ENCODE results near the gene FPR1. TPM values are rescaled to one million over a fixed set of nuclear protein-coding genes. Genes with fewer than 3 reads are reported as not detected.
"Not testable (repeated sequence)": the region's sequence is repeated elsewhere in the genome, so short reads cannot be mapped to it uniquely, and the experiment has no call there.

Gene FPR1
- total RNA-seq, 2 donors from 2014 or later = 0.69 TPM; not detected in 1

DNA sequence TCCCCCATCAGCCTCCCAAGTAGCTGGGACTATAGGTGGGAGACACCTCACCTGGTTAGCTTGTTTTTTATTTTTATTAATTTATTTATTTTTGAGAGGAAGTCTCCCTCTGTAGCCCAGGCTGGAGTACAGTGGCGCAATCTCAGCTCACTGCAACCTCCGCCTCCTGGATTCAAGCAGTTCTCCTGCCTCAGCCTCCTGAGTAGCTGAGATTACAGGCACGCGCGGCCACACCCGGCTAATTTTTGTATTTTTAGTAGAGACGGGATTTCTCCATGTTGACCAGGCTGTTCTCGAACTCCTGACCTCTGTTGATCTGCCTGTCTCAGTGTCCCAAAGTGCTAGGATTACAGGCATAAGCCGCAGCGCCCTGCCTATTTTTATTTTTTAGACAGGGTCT lies 13.2 kb downstream of the FPR1 start:
- H3K4me1 Mint-ChIP-seq (ENCODE audit: low read depth in 2 of 2); H3K36me3 Mint-ChIP-seq; H3K9me3 Mint-ChIP-seq; DNase-seq (ENCODE audit: low spot score); H3K27ac Mint-ChIP-seq; H3K4me3 Mint-ChIP-seq; H3K27me3 Mint-ChIP-seq; ATAC-seq: not testable (repeated sequence)

GRCh38 chr19:51737924-51738323 lies 13.8 kb downstream of the FPR1 start:
- no peak overlapping the region for H3K27ac Mint-ChIP-seq
- no peaks in the 10 kb centered on the region for H3K9me3 Mint-ChIP-seq
- no peaks in the 10 kb centered on the region for H3K36me3 Mint-ChIP-seq
- no peak for ATAC-seq
- H3K4me3 Mint-ChIP-seq = no peak overlapping the region
- H3K4me1 Mint-ChIP-seq (ENCODE audit: low read depth in 2 of 2) = peaks cover 0 to 5% of the 10 kb centered on the region in 2 donors
- H3K27me3 Mint-ChIP-seq = peaks cover 0 to 6% of the 10 kb centered on the region in 2 donors
- no peak for DNase-seq (ENCODE audit: low spot score)

DNA sequence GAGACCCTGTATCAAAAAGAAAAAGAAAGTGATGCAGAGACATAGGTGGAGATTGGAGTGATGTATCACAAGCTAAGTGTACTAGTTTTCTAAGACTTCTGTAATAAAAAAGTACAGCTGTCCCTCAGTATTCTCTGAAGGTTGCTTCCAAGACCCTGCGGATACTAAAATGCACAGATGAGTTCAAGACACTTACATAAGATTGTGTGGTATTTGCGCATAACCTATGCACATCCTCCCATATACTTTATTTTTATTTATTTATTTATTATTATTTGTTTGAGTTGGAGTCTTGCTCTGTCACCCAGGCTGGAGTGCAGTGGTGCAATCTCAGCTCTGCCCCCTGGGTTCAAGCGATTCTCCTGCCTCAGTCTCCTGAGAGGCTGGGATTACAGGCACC lies 14.3 kb downstream of the FPR1 start:
- Mint-ChIP-seq H3K27ac (no peak overlapping the region), H3K9me3 (no peaks in the 10 kb centered on the region), H3K4me1 (ENCODE audit: low read depth in 2 of 2) (peaks cover 0 to 5% of the 10 kb centered on the region in 2 donors), H3K4me3 (no peak overlapping the region), H3K36me3 (no peaks in the 10 kb centered on the region), H3K27me3 (peaks cover 0 to 6% of the 10 kb centered on the region in 2 donors)
- ATAC-seq (no peak), DNase-seq (ENCODE audit: low spot score) (no peak)

DNA sequence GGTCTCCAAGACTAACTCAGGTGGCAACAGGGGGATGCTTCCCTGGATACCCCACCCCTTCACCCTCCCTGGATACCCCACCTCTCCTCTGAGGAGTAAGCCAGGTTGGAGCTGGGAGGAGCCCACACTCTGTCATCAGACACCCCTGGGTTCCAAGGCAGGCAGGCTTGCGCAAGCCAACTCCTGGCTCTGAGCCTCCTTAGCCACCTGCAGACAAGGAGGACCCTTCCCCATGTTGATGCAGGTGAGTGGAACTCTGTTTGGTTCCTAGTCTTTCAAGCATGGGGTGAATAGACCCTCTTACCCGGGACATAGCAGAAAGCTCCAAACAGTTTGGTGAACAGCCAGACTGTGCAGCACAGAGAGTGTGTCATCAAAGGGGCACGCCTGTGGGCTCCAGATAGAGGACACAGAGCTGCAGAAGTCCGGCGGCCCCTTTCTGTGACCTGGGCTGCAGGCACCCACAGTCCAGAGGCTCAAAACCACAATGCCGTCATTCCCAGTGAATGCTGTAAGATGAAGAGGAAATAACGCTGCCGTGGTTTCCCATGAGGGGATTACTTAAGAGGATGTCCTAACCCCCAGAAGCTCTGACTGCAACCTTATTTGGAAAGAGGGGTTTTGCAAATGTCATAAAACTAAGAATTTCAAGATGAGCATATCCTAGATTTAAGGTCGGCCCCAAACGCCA lies 15.8 kb downstream of the FPR1 start:
- Mint-ChIP-seq H3K36me3 (peaks cover 4% of the 10 kb centered on the region), H3K9me3 (peaks cover under 1% of the 10 kb centered on the region), H3K27me3 (peaks cover 0 to 6% of the 10 kb centered on the region in 2 donors), H3K27ac (peak overlapping the region in 1 of 2 donors; percentile 26), H3K4me1 (ENCODE audit: low read depth in 2 of 2) (peaks cover 0 to 5% of the 10 kb centered on the region in 2 donors), H3K4me3 (peak overlapping the region; percentile 11)
- ATAC-seq (peak; percentile 73 to 88), DNase-seq (ENCODE audit: low spot score) (no peak)

- no peak for ATAC-seq
- Mint-ChIP-seq H3K27me3 (peaks cover 4 to 7% of the 10 kb centered on the region in 2 donors), H3K4me1 (ENCODE audit: low read depth in 2 of 2) (peaks cover 0 to 5% of the 10 kb centered on the region in 2 donors), H3K36me3 (peaks cover 7% of the 10 kb centered on the region), H3K27ac (no peak overlapping the region), H3K9me3 (peaks cover 4% of the 10 kb centered on the region), H3K4me3 (no peak overlapping the region)
- no peak for DNase-seq (ENCODE audit: low spot score)
Measured at GRCh38 chr19:51733742-51734522, 17.7 kb downstream of the FPR1 start.

DNA sequence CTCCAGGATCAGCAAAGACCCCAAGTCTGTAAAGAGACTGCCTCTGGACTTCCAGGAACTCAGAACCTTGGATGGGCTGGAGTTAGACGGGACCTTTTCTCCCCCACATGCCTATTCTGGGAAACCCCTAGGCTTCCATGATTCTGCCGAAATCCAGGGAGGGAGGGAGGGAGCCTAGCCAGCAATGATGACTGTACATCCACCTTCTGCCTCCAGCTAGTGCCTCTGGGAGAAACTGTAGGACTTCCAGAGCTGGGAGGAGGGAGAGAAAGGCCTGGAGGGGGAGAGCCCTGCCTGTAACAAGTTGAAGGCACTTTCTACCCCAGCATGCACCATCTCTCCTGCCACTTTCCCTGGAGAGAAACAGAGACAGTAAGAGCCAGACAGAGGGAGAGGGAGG lies 21.9 kb downstream of the FPR1 start:
- peaks cover 4% of the 10 kb centered on the region for H3K9me3 Mint-ChIP-seq
- peaks cover 0 to 2% of the 10 kb centered on the region in 2 donors for H3K4me1 Mint-ChIP-seq (ENCODE audit: low read depth in 2 of 2)
- H3K27me3 Mint-ChIP-seq = peaks cover 19 to 22% of the 10 kb centered on the region in 2 donors
- H3K27ac Mint-ChIP-seq = no peak overlapping the region
- H3K36me3 Mint-ChIP-seq = peaks cover 10% of the 10 kb centered on the region
- no peak for DNase-seq (ENCODE audit: low spot score)
- no peak for ATAC-seq
- H3K4me3 Mint-ChIP-seq = no peak overlapping the region

GRCh38 chr19:51727349-51727880 lies 24.3 kb downstream of the FPR1 start:
- Mint-ChIP-seq H3K4me1 (ENCODE audit: low read depth in 2 of 2) (peaks cover 0 to 5% of the 10 kb centered on the region in 2 donors), H3K36me3 (peaks cover 10% of the 10 kb centered on the region), H3K4me3 (no peak overlapping the region), H3K9me3 (peaks cover 4% of the 10 kb centered on the region), H3K27ac (no peak overlapping the region), H3K27me3 (peaks cover 31 to 41% of the 10 kb centered on the region in 2 donors)
- ATAC-seq (peak in 1 of 2 donors; percentile 48), DNase-seq (ENCODE audit: low spot score) (no peak)

GRCh38 chr19:51726049-51726448 lies 25.6 kb downstream of the FPR1 start:
- H3K27ac Mint-ChIP-seq = no peak overlapping the region
- H3K36me3 Mint-ChIP-seq = peaks cover 5% of the 10 kb centered on the region
- peaks cover 4% of the 10 kb centered on the region for H3K9me3 Mint-ChIP-seq
- peaks cover 0 to 5% of the 10 kb centered on the region in 2 donors for H3K4me1 Mint-ChIP-seq (ENCODE audit: low read depth in 2 of 2)
- DNase-seq (ENCODE audit: low spot score) = no peak
- H3K4me3 Mint-ChIP-seq = no peak overlapping the region
- peak in 1 of 2 donors; percentile 27 for ATAC-seq
- H3K27me3 Mint-ChIP-seq = peaks cover 31 to 41% of the 10 kb centered on the region in 2 donors

GRCh38 chr19:51724543-51724942 lies 27.1 kb downstream of the FPR1 start:
- H3K27me3 Mint-ChIP-seq = peaks cover 37 to 55% of the 10 kb centered on the region in 2 donors
- H3K36me3 Mint-ChIP-seq = peaks cover 5% of the 10 kb centered on the region
- DNase-seq (ENCODE audit: low spot score) = no peak
- no peak for ATAC-seq
- peaks cover 0 to 5% of the 10 kb centered on the region in 2 donors for H3K4me1 Mint-ChIP-seq (ENCODE audit: low read depth in 2 of 2)
- no peaks in the 10 kb centered on the region for H3K9me3 Mint-ChIP-seq
- no peak overlapping the region for H3K27ac Mint-ChIP-seq
- H3K4me3 Mint-ChIP-seq = no peak overlapping the region

DNA sequence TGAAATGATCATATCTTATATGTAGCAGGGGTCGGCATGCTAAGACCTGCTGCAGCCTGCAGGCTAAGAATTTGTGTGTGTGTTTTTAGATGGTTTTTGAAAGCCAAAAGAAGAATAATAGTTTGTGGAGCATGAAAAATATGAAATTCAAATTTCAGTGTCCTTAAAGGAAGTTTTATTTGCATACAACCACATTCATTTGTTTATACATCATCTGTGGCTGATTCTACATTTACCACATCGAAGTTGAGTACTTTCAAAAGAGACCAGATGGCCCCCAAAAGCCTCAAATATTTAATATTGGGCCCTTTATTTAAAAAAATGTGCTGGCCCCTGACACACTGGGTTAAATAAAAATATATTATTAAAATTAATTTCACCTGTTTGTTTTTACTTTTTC lies 29.2 kb downstream of the FPR1 start:
- no peaks in the 10 kb centered on the region for H3K9me3 Mint-ChIP-seq
- no peak for DNase-seq (ENCODE audit: low spot score)
- no peaks in the 10 kb centered on the region for H3K36me3 Mint-ChIP-seq
- H3K27me3 Mint-ChIP-seq = peaks cover 39 to 57% of the 10 kb centered on the region in 2 donors
- no peak overlapping the region for H3K4me3 Mint-ChIP-seq
- no peak for ATAC-seq
- no peak overlapping the region for H3K27ac Mint-ChIP-seq
- H3K4me1 Mint-ChIP-seq (ENCODE audit: low read depth in 2 of 2) = peaks cover 0 to 8% of the 10 kb centered on the region in 2 donors

GRCh38 chr19:51721905-51722304 lies 29.8 kb downstream of the FPR1 start:
- DNase-seq (ENCODE audit: low spot score) = no peak
- Mint-ChIP-seq H3K4me1 (ENCODE audit: low read depth in 2 of 2) (peaks cover 0 to 8% of the 10 kb centered on the region in 2 donors), H3K36me3 (no peaks in the 10 kb centered on the region), H3K27ac (no peak overlapping the region), H3K4me3 (no peak overlapping the region), H3K27me3 (peaks cover 35 to 58% of the 10 kb centered on the region in 2 donors), H3K9me3 (no peaks in the 10 kb centered on the region)
- ATAC-seq = no peak

DNA sequence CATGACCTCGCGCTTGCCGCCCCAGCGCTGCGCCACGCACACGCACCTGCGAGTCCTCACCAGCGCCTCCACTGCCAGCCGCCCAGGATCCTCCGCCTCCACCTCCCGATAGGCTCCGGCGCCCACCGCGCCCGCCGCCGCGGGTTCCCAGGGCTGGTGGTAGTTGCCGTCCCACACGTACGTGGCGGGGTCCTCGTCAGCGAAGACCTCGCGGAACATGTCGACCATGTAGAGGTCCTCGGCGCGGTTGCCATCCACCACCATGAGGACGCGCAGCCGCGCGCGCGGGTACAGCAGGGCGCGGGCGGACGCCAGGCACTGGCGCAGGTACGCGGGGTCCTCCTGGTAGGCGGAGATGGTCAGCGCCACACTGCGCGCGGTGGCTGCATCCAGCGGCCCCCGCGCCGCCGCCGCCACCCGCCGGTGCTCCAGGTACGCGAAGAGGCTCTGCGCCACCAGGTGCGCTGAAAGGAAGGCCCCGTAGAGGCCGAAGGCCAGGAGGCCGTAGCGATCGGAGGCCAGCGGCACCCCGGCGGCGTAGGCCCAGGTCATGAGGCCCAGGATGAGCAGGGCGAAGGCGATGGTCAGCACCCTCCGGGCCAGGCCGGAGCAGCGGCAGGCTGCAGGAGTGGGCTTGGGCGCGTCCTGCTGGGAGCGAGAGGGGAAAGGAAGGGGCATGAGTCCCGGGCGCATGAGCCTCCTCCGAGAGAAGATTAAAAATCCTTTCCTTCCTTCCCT lies 32.3 kb downstream of the FPR1 start:
- no peak overlapping the region for H3K27ac Mint-ChIP-seq
- H3K9me3 Mint-ChIP-seq = no peaks in the 10 kb centered on the region
- H3K4me1 Mint-ChIP-seq (ENCODE audit: low read depth in 2 of 2) = peaks cover 0 to 6% of the 10 kb centered on the region in 2 donors
- H3K36me3 Mint-ChIP-seq = no peaks in the 10 kb centered on the region
- H3K27me3 Mint-ChIP-seq = peaks cover 41 to 60% of the 10 kb centered on the region in 2 donors
- H3K4me3 Mint-ChIP-seq = no peak overlapping the region
- DNase-seq (ENCODE audit: low spot score) (no peak), ATAC-seq (peak in 1 of 2 donors; percentile 36)

DNA sequence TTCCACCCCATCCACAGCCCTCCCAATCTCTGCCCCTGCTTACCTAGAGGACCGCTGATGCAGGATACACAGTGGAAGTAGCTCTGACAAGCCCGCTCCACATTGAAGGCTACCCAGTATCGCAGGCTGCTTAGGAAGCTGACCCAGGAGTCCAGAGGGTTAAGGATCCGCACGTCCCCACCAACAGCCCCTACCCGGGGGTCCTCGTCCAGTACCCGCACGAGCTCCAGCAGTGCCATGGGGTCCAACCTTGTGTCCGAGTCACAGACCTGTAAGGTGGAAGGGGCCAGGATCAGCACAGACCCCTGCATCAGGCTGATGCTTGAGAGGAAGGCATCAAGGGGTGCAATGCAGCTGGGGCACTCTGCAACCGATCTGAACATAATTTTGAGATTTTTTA lies 34.8 kb downstream of the FPR1 start:
- H3K4me1 Mint-ChIP-seq (ENCODE audit: low read depth in 2 of 2) = peaks cover 0 to 3% of the 10 kb centered on the region in 2 donors
- no peak overlapping the region for H3K4me3 Mint-ChIP-seq
- no peak for ATAC-seq
- DNase-seq (ENCODE audit: low spot score) = no peak
- peaks cover 32 to 45% of the 10 kb centered on the region in 2 donors for H3K27me3 Mint-ChIP-seq
- no peaks in the 10 kb centered on the region for H3K9me3 Mint-ChIP-seq
- no peaks in the 10 kb centered on the region for H3K36me3 Mint-ChIP-seq
- H3K27ac Mint-ChIP-seq = no peak overlapping the region
